Activated CD8-positive, alpha-beta memory T cell treated with anti-CD3 and anti-CD28 coated beads, Interleukin-2, amount 50 U/mL, for 48 hours (primary cell): Measurements from ENCODE around the gene PSMB11.
A peak's percentile ranks its signal among the peaks of the same experiment; 100 is the strongest.

Experiments used
- DNase-seq: peaks from one replicate; pipeline ENCODE4 v3.0.0-alpha.2; 2020

The PSMB11 gene

GRCh38 chr14:23045419-23046357 lies 3.7 kb downstream of the PSMB11 start:
- no peak for DNase-seq

- no peak for DNase-seq
These were observed 5.1 kb downstream of the PSMB11 start for GRCh38 chr14:23047034-23047634.

GRCh38 chr14:23047751-23048693 lies 6.0 kb downstream of the PSMB11 start:
- DNase-seq = no peak

GRCh38 chr14:23049011-23049410 lies 7.0 kb downstream of the PSMB11 start:
- no peak for DNase-seq

DNA sequence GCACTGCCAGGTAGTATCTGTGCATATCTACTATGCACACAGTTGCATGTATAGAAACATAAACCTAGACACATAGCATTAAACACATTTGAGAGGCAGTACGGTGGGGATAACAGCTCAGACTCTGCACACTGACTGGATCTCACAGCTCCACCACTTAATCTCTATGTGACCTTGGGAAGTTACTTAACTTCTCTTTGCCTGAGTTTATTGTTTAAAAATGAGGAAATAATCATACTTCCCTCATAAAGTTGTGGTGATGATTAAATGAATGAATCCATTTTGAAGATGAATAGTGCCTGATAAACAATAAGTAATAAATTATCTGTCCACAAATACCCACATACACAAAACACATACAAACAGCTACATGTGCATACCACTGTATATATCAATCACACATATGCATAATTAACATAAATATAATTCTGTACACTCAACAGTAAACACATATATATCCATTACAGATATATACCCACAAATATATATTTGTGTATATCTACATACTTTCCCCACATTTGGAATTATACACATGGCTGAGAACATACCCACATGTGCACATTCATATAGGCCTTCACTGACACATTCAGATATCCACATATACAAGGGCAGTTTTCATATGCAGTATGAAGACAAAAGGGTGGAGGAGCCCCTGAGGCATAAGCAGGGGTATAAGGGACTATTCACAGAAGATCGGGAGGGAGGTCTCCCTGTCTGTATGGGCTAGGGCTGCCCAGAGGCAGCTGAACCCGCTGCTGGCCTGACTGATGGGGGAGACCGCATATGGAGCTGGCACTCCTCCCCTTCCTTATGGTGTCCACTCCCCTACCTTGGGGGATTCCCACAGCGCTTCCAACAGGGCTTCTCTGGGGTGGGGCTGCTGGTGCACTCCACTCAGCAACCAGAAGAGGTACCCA lies 9.4 kb downstream of the PSMB11 start:
- no peak for DNase-seq

DNA sequence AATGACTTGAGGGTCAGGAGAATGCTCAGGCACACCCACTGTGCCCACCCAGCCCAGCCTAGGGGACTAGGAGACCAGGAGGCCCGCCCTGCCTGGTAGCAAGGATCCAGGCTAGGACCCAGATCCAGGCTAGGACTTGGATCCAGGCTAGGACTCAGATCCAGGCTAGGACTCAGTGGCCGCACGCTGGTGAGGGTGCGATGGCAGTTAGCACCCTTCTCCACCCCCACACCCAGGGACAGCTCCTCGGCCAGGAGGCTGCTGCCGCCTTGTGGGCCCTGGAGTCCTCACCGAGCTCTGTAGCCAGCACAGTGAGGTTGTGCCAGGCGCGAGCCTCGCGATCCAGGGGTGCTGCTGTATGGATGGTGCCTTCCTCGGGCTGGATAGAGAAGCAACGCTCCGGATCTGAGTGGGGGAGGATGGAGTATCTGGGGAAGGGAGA lies 10.2 kb downstream of the PSMB11 start:
- no peak for DNase-seq

GRCh38 chr14:23052671-23053070 lies 10.7 kb downstream of the PSMB11 start:
- no peak for DNase-seq

DNA sequence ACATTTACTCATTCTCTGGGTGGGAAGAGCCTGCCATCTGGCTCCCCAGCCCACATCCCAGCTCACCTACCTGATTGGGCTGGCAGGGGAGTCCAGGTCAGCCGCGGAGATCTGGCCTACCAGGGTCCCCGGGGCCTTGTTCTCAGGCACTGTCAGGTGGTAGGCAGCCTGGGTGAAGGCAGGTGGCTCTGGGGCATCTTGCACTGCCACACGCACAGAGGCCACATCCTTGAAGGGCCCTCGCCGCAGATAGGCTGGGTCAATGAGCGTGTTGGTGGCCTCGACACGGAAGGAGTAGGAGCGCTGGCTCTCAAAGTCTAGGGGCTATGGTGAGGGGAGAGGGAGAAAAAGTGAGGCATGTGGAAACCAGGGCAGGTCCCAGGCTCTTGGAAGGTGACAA lies 11.4 kb downstream of the PSMB11 start:
- no peak for DNase-seq

DNA sequence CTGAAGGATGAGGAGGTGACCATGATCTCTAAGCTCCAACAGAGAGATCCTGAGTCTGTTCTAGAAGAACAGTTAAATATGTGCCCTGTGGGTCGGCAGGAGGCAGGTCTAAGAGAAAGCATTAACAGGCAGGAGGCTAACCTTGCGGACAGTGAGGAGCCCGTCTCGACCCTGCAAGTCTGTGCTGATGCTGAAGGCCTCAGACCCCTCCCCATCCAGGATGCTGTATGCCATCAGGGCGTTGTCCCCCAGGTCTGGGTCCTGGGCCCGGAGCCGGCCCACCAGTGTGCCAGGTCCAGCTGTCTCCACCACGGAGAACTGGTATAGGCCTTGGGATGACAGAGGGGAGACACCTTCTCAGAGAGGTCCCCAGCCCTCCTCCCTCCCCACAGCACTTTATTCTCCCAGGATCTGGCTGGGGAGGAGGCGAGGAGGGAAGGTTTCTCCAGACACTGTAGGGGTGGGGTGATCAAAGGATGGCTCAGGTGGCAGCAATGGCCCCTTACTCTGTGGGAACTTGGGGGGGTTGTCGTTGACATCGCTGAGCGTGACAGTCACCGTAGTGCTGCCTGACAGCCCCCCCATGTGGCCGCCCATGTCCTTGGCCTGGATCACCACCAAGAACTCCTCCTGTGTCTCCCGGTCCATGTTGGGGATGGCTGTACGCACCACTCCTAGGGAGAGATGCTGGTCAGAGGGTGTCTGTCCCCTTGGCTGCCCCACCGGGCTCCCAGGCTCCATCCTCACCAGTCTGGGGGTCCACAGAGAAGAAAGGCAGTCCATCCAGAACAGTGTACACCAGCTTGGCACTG lies 12.2 kb downstream of the PSMB11 start:
- DNase-seq = peak; percentile 67

- DNase-seq = no peak
These were observed 13.1 kb downstream of the PSMB11 start for GRCh38 chr14:23055147-23055550.

DNA sequence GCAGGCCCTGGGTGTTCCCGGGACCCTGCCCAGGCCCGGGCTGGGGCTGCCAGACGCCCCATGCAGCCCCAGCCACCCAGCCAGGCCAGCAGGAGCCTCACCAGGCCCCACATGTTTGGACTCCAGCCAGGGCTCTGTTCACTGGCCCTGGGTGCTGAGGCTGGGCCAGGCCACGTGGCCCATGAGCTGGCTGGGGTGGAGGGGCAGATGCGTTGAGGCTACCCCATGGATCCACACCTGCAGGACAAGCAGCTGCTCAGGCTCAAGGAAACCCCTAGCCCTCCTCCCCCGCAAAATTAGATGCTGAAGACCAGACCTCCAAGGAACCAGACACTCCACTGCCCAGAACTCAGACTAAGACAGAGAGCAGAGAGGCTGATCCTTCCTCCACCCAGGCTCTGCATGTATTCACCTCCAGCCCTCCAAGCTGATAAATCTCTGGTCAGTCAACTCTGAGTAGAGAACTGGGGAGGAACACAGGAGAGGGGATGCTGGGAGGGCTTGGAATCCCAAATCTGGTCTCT lies 13.7 kb downstream of the PSMB11 start:
- DNase-seq = no peak

DNA sequence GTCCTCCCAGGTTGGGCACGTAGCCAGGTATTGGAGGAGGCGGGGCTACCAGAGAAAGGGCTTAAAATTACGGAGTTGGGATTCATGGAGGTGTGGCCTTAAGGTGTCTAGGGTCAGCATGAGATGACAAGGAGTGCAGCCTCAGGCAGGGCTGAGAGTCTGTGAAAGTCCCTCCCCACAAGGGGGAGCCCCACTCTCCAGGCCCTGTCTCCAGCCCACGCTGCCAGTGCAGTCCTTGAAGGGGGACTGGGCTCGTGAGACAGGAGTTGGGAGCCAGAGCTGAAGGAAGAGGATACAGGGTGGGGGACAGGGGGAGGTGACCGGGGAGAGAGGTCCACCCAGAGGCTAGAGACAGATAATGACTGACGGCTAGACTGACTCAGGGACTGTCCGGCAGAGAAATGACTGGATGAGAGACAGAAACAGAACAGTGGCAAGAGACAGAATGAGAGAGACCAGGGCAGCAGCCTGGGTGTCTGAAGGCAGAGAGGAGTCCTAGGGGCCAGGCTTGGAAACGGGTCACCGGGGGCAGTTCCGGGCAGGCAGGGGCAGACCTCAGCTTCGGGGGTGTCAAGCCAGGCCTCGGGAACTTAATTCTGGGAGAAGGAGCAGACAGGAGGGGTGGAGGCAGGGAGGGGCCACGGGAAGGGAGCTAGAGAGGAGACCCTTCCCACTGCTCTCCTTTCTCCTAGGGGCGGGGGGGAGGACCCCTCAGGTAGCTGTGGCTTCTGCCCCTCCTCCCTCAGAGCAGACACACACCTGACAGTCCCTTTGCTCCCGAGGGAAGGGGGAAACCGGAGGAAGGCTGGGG lies 14.3 kb downstream of the PSMB11 start:
- DNase-seq = peak; percentile 81

DNA sequence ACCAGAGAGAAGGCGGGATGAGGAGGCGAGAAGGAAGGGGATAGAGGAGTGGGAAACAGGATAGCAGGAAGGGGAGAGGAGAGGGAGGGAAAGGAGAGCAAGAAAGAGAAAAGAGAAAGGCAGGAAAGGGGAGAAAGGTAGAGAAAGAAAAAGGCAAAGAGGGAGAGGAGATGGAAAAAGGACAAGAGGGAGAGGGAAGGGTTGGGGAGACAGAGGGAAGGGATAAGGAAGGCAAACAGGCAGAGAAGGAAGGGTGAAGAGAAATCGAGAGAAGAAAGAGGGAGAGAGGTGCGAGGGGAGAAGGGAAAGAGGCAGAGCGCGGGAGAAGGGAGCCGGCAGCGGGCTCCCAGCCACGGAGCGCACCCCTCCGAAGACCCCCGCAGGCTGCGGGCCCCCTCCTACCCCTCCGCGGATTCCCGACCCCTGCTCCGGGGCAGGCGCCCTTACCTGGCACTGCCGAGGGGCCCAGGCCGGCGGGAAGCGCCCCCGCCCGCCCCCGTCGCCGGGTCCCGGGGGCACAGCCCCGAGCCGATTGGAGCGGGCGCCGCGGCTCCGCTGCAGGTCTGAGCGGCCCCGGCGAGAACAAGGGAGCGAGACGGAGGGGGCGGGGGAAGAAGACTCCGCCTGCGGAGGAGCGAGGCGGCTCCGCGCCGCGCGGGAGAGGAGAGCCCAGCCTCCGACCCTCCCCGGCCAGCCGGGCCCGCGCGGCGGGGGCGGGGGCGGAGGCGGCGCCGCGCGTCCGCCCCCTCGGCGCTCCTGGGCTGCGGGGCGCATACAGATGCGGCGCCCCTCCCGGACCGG lies 15.1 kb downstream of the PSMB11 start, which contains the start of gene CDH24:
Gene CDH24, minus strand, starts transcription at position 565 of the 801 bp plus-strand sequence. CDS start 1,787 bp downstream, outside the sequence.
- peak; percentile 81 for DNase-seq

GRCh38 chr14:23057757-23058653 lies 16.0 kb downstream of the PSMB11 start:
- DNase-seq = peak; percentile 96

DNA sequence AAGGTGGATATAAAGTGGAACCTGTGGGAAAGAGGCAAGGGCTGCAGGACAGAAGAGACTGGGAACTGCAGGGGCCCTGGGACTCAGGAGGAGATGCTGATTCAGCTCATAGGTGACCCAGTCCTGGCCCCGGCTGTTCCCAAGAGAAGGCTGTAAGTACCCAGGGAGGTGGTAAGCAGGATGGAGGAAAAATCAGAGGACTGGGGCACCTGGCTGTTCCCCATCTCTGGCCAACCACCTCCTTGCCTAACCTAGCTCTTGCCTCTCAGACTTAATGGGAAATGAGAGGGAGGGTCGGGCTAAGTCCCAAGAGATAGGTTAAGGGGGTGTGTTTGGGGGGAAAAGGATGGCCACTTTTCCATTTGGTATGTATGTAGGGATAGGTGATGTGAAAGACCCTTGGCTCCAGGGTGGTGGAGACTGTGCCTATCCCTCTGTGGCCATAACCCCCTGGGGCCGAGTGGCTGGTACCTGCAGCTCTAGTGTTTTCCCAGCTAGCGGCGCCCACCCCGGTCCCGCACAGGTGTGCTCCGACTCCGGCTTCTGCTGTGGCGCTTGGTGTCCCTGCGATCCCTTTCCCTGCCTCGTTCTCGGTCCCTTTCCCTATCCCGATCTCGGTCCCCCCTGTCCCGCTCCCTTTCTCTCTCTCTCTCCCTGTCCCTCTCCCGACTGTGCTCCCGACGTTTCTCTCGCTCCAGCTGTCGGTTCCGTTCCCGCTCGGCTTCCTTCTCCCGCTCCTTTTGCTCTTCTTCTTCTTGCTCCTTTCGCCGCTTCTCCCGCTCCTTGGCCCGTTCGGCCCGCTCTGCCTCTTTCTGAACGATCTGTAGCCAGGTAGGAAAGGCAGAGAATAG lies 16.9 kb downstream of the PSMB11 start:
- DNase-seq = no peak

DNA sequence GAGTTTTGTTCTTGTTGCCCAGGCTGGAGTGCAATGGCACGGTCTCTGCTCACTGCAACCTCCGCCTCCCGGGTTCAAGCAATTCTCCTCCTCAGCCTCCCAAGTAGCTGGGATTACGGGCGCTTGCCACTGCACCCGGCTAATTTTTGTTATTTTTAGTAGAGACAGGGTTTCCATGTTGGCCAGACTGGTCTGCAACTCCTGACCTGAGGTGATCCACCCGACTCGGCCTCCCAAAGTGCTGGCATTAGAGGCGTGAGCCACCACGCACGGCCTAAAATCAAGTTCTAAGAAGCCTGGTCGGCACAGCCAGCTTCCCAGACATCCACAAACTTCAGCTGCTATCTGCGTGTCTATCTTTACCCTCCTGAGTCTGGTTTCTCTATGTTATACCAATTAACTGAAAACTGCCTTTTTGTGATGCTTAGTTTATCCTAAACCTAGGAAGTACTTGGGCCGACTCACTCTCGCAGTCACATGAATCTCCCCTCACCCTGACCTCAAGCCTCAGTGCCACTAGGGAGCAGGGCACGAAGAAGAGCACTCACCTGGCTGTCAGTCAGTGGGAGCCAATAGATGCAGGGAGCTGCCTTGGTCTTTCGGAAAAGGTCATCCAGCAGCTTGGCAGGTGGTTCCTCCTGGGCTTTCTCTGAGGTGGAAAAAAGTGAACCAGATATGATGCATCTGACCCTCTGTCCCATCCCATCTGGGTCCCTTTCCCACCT lies 18.7 kb downstream of the PSMB11 start:
- DNase-seq = no peak
